Measurements from ENCODE around the gene RHCG.

- TF ChIP-seq BHLHE40 (IDR thresholded peaks at IDR 0.05; ENCODE audit: borderline replicate concordance), result no peak
- no peak for TF ChIP-seq PKNOX1 (IDR thresholded peaks at IDR 0.05)
- TF ChIP-seq ELF4 (IDR thresholded peaks at IDR 0.05), result no peak
- no peak for TF ChIP-seq SUZ12 (IDR thresholded peaks at IDR 0.05)
- TF ChIP-seq FOXK2 (IDR thresholded peaks at IDR 0.05), result no peak
- TF ChIP-seq SP1 (IDR thresholded peaks at IDR 0.05), result no peak
- no peak for TF ChIP-seq TARDBP (IDR thresholded peaks at IDR 0.05)
- TF ChIP-seq ZNF384 (IDR thresholded peaks at IDR 0.05), result no peak
- TF ChIP-seq FOXM1 (IDR thresholded peaks at IDR 0.05; ENCODE audit: borderline replicate concordance), result no peak
These were observed 16.9 kb upstream of the RHCG start for GRCh38 chr15:89513284-89513683.
